ENCODE results near the gene KIF4A.

Gene KIF4A

GRCh38 chrX:70254063-70254400 lies 35.9 kb upstream of the KIF4A start:
- no peak overlapping the region for H2BK12ac ChIP-seq (ENCODE audit: low read length in 2 of 2)
- no peak overlapping the region for H2BK15ac ChIP-seq (ENCODE audit: low read depth, poor library complexity, severe bottlenecking)
- no peak overlapping the region for H3K4ac ChIP-seq (ENCODE audit: low read depth in 1 of 2, low read length in 2 of 2)
- 23% methylated on average over 1 of the region's 1 CpG for WGBS
- H3K9me3 ChIP-seq (ENCODE audit: control insufficient read depth, low read length): peaks cover 9% of the 10 kb centered on the region
- no peak overlapping the region for H2AFZ ChIP-seq (ENCODE audit: low read depth, low read length)
- no peak for DNase-seq
- H3K27ac ChIP-seq (ENCODE audit: low read length, poor library complexity, severe bottlenecking): no peak overlapping the region
- peaks cover 0 to 26% of the 10 kb centered on the region in 2 experiments for H3K27me3 ChIP-seq (ENCODE audit: control insufficient read depth in 1 of 2, insufficient read depth in 1 of 2, low read length in 2 of 2)
- no peak overlapping the region for H3K4me2 ChIP-seq (ENCODE audit: low read length, poor library complexity, severe bottlenecking)
- H3K9ac ChIP-seq (ENCODE audit: low read length): no peak overlapping the region
- H3K36me3 ChIP-seq (ENCODE audit: control insufficient read depth in 1 of 2, insufficient read depth in 2 of 2, low read depth in 1 of 2, low read length in 2 of 2): no peaks in the 10 kb centered on the region
- H3K14ac ChIP-seq (ENCODE audit: low read length in 2 of 2): no peak overlapping the region
- H3K4me3 ChIP-seq (ENCODE audit: insufficient read depth in 1 of 2, low read depth in 1 of 2, low read length in 2 of 2): no peak overlapping the region
- H3K4me1 ChIP-seq (ENCODE audit: control insufficient read depth, insufficient read depth, low read depth, low read length): no peaks in the 10 kb centered on the region
- no peak overlapping the region for H2AK5ac ChIP-seq (ENCODE audit: low read length, severe bottlenecking)
- H4K91ac ChIP-seq (ENCODE audit: low read length): no peak overlapping the region
- H3K79me1 ChIP-seq (replicated peaks; ENCODE audit: low read length, poor library complexity, severe bottlenecking): no peaks in the 10 kb centered on the region
- no peak overlapping the region for H4K8ac ChIP-seq (ENCODE audit: low read length)
- no peak overlapping the region for H3K18ac ChIP-seq (ENCODE audit: low read depth in 1 of 2, low read length in 2 of 2)
- H2BK120ac ChIP-seq (ENCODE audit: low read depth, low read length): no peak overlapping the region
- H3K23ac ChIP-seq (ENCODE audit: low read length in 2 of 2): no peak overlapping the region
- no peak overlapping the region for H2BK5ac ChIP-seq (ENCODE audit: low read depth, low read length, poor library complexity, severe bottlenecking)

GRCh38 chrX:70254909-70255308 lies 35.0 kb upstream of the KIF4A start:
- Histone ChIP-seq H2BK5ac (ENCODE audit: low read depth, low read length, poor library complexity, severe bottlenecking) (no peak overlapping the region), H2BK15ac (ENCODE audit: low read depth, poor library complexity, severe bottlenecking) (no peak overlapping the region), H3K27ac (ENCODE audit: low read length, poor library complexity, severe bottlenecking) (no peak overlapping the region), H3K9me3 (ENCODE audit: control insufficient read depth, low read length) (peaks cover 9% of the 10 kb centered on the region), H3K4me2 (ENCODE audit: low read length, poor library complexity, severe bottlenecking) (no peak overlapping the region), H2BK12ac (ENCODE audit: low read length in 2 of 2) (no peak overlapping the region), H3K27me3 (ENCODE audit: control insufficient read depth in 1 of 2, insufficient read depth in 1 of 2, low read length in 2 of 2) (peaks cover 0 to 26% of the 10 kb centered on the region in 2 experiments), H3K79me1 (replicated peaks; ENCODE audit: low read length, poor library complexity, severe bottlenecking) (no peaks in the 10 kb centered on the region), H2AFZ (ENCODE audit: low read depth, low read length) (no peak overlapping the region), H3K4ac (ENCODE audit: low read depth in 1 of 2, low read length in 2 of 2) (no peak overlapping the region), H4K91ac (ENCODE audit: low read length) (no peak overlapping the region), H3K14ac (ENCODE audit: low read length in 2 of 2) (no peak overlapping the region), H3K9ac (ENCODE audit: low read length) (no peak overlapping the region), H4K8ac (ENCODE audit: low read length) (no peak overlapping the region), H2AK5ac (ENCODE audit: low read length, severe bottlenecking) (no peak overlapping the region), H3K4me1 (ENCODE audit: control insufficient read depth, insufficient read depth, low read depth, low read length) (no peaks in the 10 kb centered on the region), H3K23ac (ENCODE audit: low read length in 2 of 2) (no peak overlapping the region), H3K36me3 (ENCODE audit: control insufficient read depth in 1 of 2, insufficient read depth in 2 of 2, low read depth in 1 of 2, low read length in 2 of 2) (no peaks in the 10 kb centered on the region), H3K18ac (ENCODE audit: low read depth in 1 of 2, low read length in 2 of 2) (no peak overlapping the region), H2BK120ac (ENCODE audit: low read depth, low read length) (no peak overlapping the region), H3K4me3 (ENCODE audit: insufficient read depth in 1 of 2, low read depth in 1 of 2, low read length in 2 of 2) (no peak overlapping the region)
- WGBS: 90% methylated on average over 2 of the region's 3 CpGs
- DNase-seq: no peak

DNA sequence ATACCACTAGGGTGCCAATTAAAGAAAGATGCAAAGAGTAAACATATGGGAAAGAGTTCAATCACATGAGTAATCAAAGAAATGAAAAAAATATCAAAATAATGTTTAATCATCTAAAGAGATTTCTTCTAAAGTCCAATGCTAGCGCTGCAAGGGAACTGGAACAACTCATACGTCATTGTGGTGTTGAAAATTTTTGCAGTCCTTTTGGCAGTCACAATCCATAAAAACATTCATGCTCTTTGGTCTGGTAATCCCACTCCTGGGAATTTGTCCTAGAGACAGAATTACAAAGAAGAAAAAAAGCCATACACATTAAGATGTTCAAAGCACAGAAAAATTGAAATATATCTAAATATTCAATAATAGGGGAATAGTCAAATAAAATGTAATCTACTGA lies 34.5 kb upstream of the KIF4A start:
- H3K9ac ChIP-seq (ENCODE audit: low read length): no peak overlapping the region
- WGBS: 95% methylated on average over 2 of the region's 2 CpGs

GRCh38 chrX:70257423-70258288 lies 32.2 kb upstream of the KIF4A start:
- no peak overlapping the region for H2BK120ac ChIP-seq (ENCODE audit: low read depth, low read length)
- no peaks in the 10 kb centered on the region for H3K4me1 ChIP-seq (ENCODE audit: control insufficient read depth, insufficient read depth, low read depth, low read length)
- no peak overlapping the region for H3K18ac ChIP-seq (ENCODE audit: low read depth in 1 of 2, low read length in 2 of 2)
- no peak overlapping the region for H3K27ac ChIP-seq (ENCODE audit: low read length, poor library complexity, severe bottlenecking)
- no peak overlapping the region for H2AFZ ChIP-seq (ENCODE audit: low read depth, low read length)
- 87% methylated on average over 5 of the region's 5 CpGs for WGBS
- no peak for DNase-seq
- H3K27me3 ChIP-seq (ENCODE audit: control insufficient read depth in 1 of 2, insufficient read depth in 1 of 2, low read length in 2 of 2): peaks cover 0 to 38% of the 10 kb centered on the region in 2 experiments
- H3K4ac ChIP-seq (ENCODE audit: low read depth in 1 of 2, low read length in 2 of 2): no peak overlapping the region
- H3K14ac ChIP-seq (ENCODE audit: low read length in 2 of 2): no peak overlapping the region
- no peak overlapping the region for H2BK5ac ChIP-seq (ENCODE audit: low read depth, low read length, poor library complexity, severe bottlenecking)
- H3K4me3 ChIP-seq (ENCODE audit: insufficient read depth in 1 of 2, low read depth in 1 of 2, low read length in 2 of 2): no peak overlapping the region
- no peak overlapping the region for H3K23ac ChIP-seq (ENCODE audit: low read length in 2 of 2)
- H2AK5ac ChIP-seq (ENCODE audit: low read length, severe bottlenecking): no peak overlapping the region
- H3K79me1 ChIP-seq (replicated peaks; ENCODE audit: low read length, poor library complexity, severe bottlenecking): no peaks in the 10 kb centered on the region
- peaks cover 12% of the 10 kb centered on the region for H3K9me3 ChIP-seq (ENCODE audit: control insufficient read depth, low read length)
- no peak overlapping the region for H3K9ac ChIP-seq (ENCODE audit: low read length)
- H2BK12ac ChIP-seq (ENCODE audit: low read length in 2 of 2): no peak overlapping the region
- no peaks in the 10 kb centered on the region for H3K36me3 ChIP-seq (ENCODE audit: control insufficient read depth in 1 of 2, insufficient read depth in 2 of 2, low read depth in 1 of 2, low read length in 2 of 2)
- H4K8ac ChIP-seq (ENCODE audit: low read length): peak overlapping the region; percentile 64
- H3K4me2 ChIP-seq (ENCODE audit: low read length, poor library complexity, severe bottlenecking): no peak overlapping the region
- no peak overlapping the region for H2BK15ac ChIP-seq (ENCODE audit: low read depth, poor library complexity, severe bottlenecking)
- no peak overlapping the region for H4K91ac ChIP-seq (ENCODE audit: low read length)

More for the DNA sequence above, 34.5 kb upstream of the KIF4A start:
- H3K4me1 ChIP-seq (ENCODE audit: control insufficient read depth, insufficient read depth, low read depth, low read length): no peaks in the 10 kb centered on the region
- H2AFZ ChIP-seq (ENCODE audit: low read depth, low read length): no peak overlapping the region
- H2BK12ac ChIP-seq (ENCODE audit: low read length in 2 of 2): no peak overlapping the region
- DNase-seq: no peak
- no peak overlapping the region for H3K4me2 ChIP-seq (ENCODE audit: low read length, poor library complexity, severe bottlenecking)
- no peak overlapping the region for H2BK120ac ChIP-seq (ENCODE audit: low read depth, low read length)
- no peak overlapping the region for H2BK15ac ChIP-seq (ENCODE audit: low read depth, poor library complexity, severe bottlenecking)
- no peaks in the 10 kb centered on the region for H3K36me3 ChIP-seq (ENCODE audit: control insufficient read depth in 1 of 2, insufficient read depth in 2 of 2, low read depth in 1 of 2, low read length in 2 of 2)
- no peak overlapping the region for H3K4ac ChIP-seq (ENCODE audit: low read depth in 1 of 2, low read length in 2 of 2)
- H4K8ac ChIP-seq (ENCODE audit: low read length): no peak overlapping the region
- H3K9me3 ChIP-seq (ENCODE audit: control insufficient read depth, low read length): peaks cover 9% of the 10 kb centered on the region
- no peak overlapping the region for H4K91ac ChIP-seq (ENCODE audit: low read length)
- H2AK5ac ChIP-seq (ENCODE audit: low read length, severe bottlenecking): no peak overlapping the region
- H3K18ac ChIP-seq (ENCODE audit: low read depth in 1 of 2, low read length in 2 of 2): no peak overlapping the region
- H2BK5ac ChIP-seq (ENCODE audit: low read depth, low read length, poor library complexity, severe bottlenecking): no peak overlapping the region
- H3K27ac ChIP-seq (ENCODE audit: low read length, poor library complexity, severe bottlenecking): no peak overlapping the region
- H3K23ac ChIP-seq (ENCODE audit: low read length in 2 of 2): no peak overlapping the region
- H3K79me1 ChIP-seq (replicated peaks; ENCODE audit: low read length, poor library complexity, severe bottlenecking): no peaks in the 10 kb centered on the region
- H3K14ac ChIP-seq (ENCODE audit: low read length in 2 of 2): no peak overlapping the region
- no peak overlapping the region for H3K4me3 ChIP-seq (ENCODE audit: insufficient read depth in 1 of 2, low read depth in 1 of 2, low read length in 2 of 2)
- H3K27me3 ChIP-seq (ENCODE audit: control insufficient read depth in 1 of 2, insufficient read depth in 1 of 2, low read length in 2 of 2): peaks cover 0 to 27% of the 10 kb centered on the region in 2 experiments
